ENCODE results near the gene CHKB.

The CHKB gene, protein sequence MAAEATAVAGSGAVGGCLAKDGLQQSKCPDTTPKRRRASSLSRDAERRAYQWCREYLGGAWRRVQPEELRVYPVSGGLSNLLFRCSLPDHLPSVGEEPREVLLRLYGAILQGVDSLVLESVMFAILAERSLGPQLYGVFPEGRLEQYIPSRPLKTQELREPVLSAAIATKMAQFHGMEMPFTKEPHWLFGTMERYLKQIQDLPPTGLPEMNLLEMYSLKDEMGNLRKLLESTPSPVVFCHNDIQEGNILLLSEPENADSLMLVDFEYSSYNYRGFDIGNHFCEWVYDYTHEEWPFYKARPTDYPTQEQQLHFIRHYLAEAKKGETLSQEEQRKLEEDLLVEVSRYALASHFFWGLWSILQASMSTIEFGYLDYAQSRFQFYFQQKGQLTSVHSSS

GRCh38 chr22:50582493-50583293, at the start of gene CHKB:
Gene CHKB, minus strand, starts transcription at chr22:50582849. Its CDS starts 68 bp downstream, at chr22:50582781.
- TF ChIP-seq GATA3 (IDR thresholded peaks at IDR 0.05; ENCODE audit: low read depth, low read length) (no peak), GATA2 (IDR thresholded peaks at IDR 0.05; ENCODE audit: low read depth, low read length) (no peak)

DNA sequence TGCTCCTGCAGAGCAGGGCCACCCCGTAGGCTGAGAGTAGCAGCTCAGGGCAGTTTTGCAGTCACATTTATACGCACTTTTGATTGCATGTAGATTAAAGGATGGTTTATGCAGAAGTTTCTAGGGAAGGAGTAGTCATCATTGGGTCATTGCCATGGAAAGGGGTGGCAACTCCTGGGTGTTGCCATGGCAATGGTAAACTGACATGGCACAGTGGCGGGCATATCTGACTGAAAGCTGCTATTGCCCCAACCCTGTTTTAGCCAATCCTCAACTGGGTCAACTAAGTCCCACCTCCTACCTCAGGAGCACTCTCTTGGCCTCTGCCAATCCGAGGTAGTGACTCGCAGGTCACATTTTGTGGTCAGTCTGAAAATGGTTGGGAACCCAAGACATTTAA, 47.7 kb upstream of the CHKB start:
- TF ChIP-seq GATA3 (IDR thresholded peaks at IDR 0.05; ENCODE audit: low read depth, low read length) (no peak), GATA2 (IDR thresholded peaks at IDR 0.05; ENCODE audit: low read depth, low read length) (no peak)

DNA sequence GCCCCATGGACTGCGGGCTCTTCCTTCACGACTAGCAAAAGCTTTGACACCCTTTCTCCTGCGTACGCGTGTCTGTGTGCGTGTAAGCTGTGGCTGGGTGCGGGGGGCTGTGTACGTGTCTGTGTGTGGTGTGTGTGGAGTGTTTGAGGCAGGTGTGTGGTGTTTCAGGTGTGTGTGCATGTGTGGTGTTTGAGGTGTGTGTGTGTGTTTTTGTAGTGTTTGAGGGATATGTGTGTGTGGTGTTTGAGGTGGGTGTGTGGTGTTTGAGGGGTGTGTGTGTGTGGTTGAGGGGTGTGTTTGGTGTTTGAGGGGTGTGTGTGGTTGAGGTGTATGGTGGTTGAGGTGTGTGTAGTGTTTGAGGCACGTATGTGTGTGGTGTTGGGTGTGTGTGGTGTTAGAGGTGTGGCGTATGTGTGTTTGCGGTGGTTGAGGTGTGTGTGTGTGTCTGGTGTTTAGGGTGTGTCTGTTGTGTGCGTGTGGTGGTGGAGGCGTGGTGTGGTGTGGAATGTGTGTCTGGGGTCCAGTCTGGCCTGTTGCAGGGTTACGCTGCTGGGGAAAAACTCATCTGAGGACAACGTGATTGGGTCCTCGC, 46.0 kb upstream of the CHKB start:
- TF ChIP-seq GATA2 (IDR thresholded peaks at IDR 0.05; ENCODE audit: low read depth, low read length) (no peak), GATA3 (IDR thresholded peaks at IDR 0.05; ENCODE audit: low read depth, low read length) (no peak)

DNA sequence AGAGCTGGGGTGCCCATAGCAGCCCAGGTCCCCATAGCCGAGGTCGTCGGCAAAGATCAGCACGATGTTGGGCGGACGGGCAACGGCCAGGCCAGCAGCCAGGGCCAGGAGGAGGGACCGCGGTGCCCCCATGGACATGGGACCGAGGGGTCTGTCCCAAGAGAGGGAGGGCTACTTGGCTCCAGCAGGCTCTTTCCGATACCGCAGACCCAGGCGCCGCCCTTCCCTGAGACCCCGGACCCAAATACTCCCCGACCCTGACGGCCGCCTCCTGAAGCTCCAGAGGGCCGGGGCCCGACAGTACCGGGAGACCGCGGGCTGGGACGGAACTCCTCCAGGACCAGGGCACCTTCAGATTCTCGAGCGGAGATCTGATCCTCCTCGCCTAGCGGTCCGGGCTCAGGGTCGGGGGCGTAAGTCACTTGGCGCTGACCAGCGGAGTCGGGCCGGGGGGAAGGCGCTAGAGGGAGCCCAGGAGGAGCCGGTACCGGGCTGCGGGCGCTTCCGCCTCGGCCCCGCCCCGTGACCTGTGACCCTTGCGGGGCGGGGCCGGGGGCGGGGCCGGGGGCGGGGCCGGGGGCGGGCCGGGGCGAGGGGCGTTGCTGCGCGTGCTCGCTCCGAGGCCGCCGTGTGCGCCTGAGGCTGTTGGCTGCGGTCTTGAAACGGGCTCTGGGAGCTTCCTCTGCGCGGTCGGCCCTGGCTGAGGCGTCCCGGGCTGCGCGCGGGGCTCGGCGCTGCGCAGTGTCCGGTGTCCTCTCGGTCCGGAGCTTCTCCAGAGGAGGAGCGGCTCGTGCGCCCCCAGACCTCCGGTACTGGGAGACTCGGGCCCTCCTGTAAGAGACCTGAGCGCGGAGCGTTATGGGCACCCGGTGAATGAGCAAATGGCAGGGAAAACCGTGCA, 45.2 kb upstream of the CHKB start, which contains the start of gene ARSA:
TSS of gene ARSA (minus strand) at position 511 of the 901 bp plus-strand sequence. CDS start at position 138, 373 bp downstream.
- TF ChIP-seq GATA3 (IDR thresholded peaks at IDR 0.05; ENCODE audit: low read depth, low read length) (no peak), GATA2 (IDR thresholded peaks at IDR 0.05; ENCODE audit: low read depth, low read length) (no peak)

- TF ChIP-seq GATA3 (IDR thresholded peaks at IDR 0.05; ENCODE audit: low read depth, low read length) (no peak), GATA2 (IDR thresholded peaks at IDR 0.05; ENCODE audit: low read depth, low read length) (no peak)
Observed at GRCh38 chr22:50626850-50627641, 44.4 kb upstream of the CHKB start.

- TF ChIP-seq GATA3 (IDR thresholded peaks at IDR 0.05; ENCODE audit: low read depth, low read length) (no peak), GATA2 (IDR thresholded peaks at IDR 0.05; ENCODE audit: low read depth, low read length) (no peak)
Observed at GRCh38 chr22:50626314-50626849, 43.7 kb upstream of the CHKB start.

- TF ChIP-seq GATA2 (IDR thresholded peaks at IDR 0.05; ENCODE audit: low read depth, low read length) (no peak), GATA3 (IDR thresholded peaks at IDR 0.05; ENCODE audit: low read depth, low read length) (no peak)
Observed at GRCh38 chr22:50625568-50626313, 43.1 kb upstream of the CHKB start.

- TF ChIP-seq GATA2 (IDR thresholded peaks at IDR 0.05; ENCODE audit: low read depth, low read length) (no peak), GATA3 (IDR thresholded peaks at IDR 0.05; ENCODE audit: low read depth, low read length) (no peak)
Observed at GRCh38 chr22:50625131-50625567, 42.5 kb upstream of the CHKB start.

DNA sequence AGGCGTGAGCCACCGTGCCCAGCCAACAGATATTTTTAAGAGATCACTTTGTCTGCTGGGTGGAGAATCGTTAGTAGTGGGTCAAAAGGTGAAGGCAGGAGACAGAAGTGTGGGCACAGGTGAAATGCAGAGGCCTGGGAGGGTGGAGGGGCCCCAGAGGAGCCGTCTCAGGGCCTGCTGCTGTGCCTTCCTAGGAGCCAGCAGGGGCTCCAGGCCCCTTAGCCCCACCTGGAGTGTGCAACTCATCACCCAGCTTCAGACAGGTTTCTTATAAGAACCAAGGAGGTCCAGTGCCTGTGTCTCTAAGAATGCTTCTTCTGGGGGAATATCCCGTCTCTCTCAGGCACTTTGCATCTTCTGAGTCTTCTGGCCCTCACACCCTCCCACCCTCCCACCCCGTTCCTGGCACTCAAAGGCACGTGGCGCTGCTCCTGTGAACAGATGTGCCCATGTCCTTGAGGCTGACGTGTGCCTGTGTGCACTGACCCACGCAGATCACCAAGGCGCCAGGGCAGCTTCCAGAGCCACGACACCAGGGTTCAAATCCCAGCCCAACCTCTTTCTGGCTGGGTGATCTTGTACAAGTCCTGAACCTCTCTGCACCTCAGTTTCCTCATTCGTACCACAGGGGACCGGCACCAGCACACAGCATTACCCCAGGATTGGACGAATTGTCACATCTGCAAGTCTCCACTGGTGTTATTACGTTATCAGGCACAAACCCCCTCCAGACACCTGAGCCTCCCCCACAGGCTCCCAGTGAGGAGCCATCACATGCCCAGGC, 41.9 kb upstream of the CHKB start:
- no peak for TF ChIP-seq GATA3 (IDR thresholded peaks at IDR 0.05; ENCODE audit: low read depth, low read length)
- no peak for TF ChIP-seq GATA2 (IDR thresholded peaks at IDR 0.05; ENCODE audit: low read depth, low read length)

DNA sequence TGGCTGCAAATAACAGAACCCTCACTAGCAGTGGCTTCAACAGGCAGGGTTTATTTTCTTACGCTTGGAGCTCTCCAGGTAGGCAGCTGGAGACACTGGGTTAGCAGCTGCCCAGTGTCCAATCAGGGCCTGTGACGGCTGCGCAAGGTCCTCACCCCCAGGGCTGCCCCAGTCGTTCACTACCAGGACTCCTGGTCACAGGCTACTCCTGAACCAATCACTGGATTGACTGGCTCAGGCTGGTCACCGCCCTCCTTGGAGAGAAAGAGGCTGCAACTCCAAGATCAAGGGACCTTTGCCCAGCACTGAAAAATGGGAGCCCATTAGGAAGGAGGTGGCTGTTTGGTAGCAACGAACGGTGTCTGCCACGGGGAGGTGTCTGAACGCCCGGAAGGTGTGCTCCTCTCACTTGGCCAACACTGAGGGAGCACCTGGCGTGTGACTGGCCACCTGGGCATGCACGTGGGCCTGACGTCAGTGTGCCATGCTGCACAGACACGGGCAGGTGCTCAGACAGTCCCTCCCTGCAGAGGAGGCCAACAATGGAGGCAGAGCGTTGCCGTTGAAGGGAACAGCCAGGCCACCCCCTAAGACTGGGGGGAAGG, 40.2 kb upstream of the CHKB start:
- TF ChIP-seq GATA3 (IDR thresholded peaks at IDR 0.05; ENCODE audit: low read depth, low read length) (no peak), GATA2 (IDR thresholded peaks at IDR 0.05; ENCODE audit: low read depth, low read length) (no peak)
